GM12891 (cell line): ENCODE results near the gene PLCG2.

ENCODE experiments used
- POLR2A ChIP-seq: IDR thresholded peaks from 2 replicates; pipeline ENCODE4 v1.6.1; 2011; ENCODE audit warnings: low read depth, low read length, control low read depth
- POLR2AphosphoS5 ChIP-seq: IDR thresholded peaks from 2 replicates; pipeline ENCODE4 v1.6.1; 2011; ENCODE audit warnings: low read depth, low read length, control low read depth
- POU2F2 ChIP-seq: IDR thresholded peaks from 2 replicates; pipeline ENCODE4 v1.6.1; 2011; ENCODE audit warnings: low read depth, mild to moderate bottlenecking, control low read depth, low read length, moderate library complexity
- SPI1 ChIP-seq: IDR thresholded peaks from 2 replicates; pipeline ENCODE4 v1.6.1; 2011; ENCODE audit warnings: low read depth, low read length, control low read depth

DNA sequence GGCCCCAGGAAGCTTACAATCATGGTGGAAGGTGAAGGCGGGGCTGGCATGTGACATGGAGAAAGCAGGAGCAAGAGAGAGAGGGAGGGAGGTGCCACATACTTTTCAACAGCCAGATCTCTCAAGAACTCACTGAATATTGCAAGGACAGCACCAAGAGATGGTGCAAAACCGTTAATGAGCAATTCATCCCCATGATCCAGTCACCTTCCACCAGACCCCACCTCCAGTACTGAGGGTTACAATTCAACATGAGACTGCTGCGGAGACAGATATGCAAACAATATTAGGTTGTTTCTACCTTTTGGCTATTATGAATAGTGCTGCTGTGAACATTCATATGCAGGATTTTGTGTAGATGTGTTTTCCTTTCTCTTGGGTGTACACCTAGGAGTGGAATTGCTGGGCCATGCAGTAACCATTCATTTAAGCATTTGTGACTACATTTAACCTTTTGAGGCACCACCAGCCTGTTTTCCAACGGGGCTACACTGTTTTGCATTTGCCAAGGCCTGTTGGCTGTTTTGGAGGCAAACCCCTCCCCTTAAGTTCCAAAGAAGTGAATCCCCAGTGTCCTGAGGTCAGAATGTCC lies 28.8 kb downstream of the PLCG2 start:
- TF ChIP-seq POU2F2 (0 out of 2 replicates have a peak, but pooled peaks have one; percentile 44), POLR2A (no peak; the same call in 1 of the 2 replicates), POLR2AphosphoS5 (no peak), SPI1 (no peak)
